Fibroblast of the conjunctiva (primary cell): Measurements from ENCODE around the gene PDK4.
A peak's percentile ranks its signal among the peaks of the same experiment; 100 is the strongest.

Experiments used
- DNase-seq: peaks from one replicate; pipeline ENCODE4 v3.0.0-alpha.2; 2010; ENCODE audit warnings: low read depth

PDK4 gene

GRCh38 chr7:95596198-95597063, at the start of gene PDK4:
Gene PDK4 (minus strand): TSS chr7:95596516. CDS start chr7:95596293, 223 bp downstream.
- DNase-seq, result peak; percentile 31

GRCh38 chr7:95642173-95642572, 45.9 kb upstream of the PDK4 start:
- no peak for DNase-seq

DNA sequence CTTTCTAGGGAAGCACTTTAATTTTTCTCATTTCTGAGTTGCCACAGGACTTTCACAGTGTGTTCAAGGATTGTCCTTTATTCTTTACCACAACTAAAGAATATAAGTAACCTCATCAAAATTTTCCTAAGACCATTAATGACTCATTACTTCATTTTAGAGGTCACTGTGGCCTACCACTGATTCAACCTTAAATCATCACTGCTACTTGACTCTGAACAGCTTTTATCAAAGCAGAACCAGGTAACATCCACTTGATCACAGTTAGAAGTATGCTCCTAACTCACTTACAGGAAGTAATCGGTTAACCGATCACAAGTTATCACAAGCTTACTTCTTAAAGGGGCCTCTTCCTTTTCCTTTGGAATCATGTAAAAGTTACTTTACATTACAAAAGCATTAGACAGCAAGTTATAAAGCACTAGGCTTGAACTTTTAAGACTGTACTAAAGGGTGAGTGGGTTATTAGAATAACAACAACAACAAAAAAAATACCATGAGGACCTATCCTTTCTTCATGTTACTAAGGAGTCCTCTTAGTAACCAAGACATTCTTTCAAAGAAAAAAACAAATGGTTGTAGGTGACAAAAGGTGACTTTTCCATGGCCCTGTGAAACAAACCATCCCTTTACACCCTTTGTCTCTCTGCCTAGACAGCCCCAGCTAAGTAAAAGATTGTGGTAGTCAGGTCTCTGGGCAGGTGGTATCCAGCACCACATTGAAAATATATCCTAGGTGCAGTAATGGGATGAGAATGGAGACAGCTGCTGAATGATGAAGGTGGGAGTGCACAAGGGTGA, 40.0 kb upstream of the PDK4 start:
- no peak for DNase-seq

GRCh38 chr7:95632609-95633008, 36.3 kb upstream of the PDK4 start:
- peak; percentile 66 for DNase-seq

DNA sequence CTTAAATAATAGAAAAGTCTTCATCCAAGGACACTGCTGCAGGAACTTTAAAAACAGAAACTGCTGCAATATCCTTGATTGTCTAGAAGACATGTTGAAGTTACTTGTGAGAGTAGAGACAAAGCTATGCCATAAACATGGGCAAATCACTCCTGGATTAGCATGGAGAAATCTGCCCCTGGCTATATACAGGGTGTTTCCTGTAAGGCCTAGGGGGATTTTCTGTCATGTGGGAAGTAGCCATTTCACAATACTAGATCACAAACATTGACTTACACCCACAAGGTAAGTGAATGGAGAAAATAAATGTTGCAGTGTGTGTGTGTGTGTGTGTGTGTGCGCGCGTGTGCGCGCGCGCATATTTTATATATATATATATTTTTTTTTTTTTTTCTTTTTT, 35.2 kb upstream of the PDK4 start:
- no peak for DNase-seq

- DNase-seq, result no peak
Measured at GRCh38 chr7:95630702-95631458, 34.6 kb upstream of the PDK4 start.

GRCh38 chr7:95628831-95629439, 32.6 kb upstream of the PDK4 start:
- peak; percentile 71 for DNase-seq

GRCh38 chr7:95623788-95624187, 27.5 kb upstream of the PDK4 start:
- no peak for DNase-seq

DNA sequence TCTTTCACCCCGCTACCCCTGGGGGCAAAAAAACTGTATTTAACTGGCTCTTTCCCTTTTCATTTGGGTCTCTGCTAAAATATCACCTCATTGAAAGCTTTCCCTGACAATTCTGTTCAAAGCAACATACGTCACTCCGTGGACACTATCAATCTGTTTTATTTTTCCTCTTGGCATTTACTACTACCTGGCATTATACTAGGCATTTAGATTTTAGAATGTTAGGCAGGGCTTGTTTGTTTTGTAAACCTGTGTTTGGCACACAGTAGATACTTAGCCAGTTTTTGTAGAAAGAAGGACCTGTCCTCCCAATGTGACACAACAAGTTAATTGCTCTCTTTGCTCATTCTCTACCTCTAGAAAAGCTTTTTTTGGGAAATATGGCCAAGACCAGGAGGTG, 26.5 kb upstream of the PDK4 start:
- no peak for DNase-seq

DNA sequence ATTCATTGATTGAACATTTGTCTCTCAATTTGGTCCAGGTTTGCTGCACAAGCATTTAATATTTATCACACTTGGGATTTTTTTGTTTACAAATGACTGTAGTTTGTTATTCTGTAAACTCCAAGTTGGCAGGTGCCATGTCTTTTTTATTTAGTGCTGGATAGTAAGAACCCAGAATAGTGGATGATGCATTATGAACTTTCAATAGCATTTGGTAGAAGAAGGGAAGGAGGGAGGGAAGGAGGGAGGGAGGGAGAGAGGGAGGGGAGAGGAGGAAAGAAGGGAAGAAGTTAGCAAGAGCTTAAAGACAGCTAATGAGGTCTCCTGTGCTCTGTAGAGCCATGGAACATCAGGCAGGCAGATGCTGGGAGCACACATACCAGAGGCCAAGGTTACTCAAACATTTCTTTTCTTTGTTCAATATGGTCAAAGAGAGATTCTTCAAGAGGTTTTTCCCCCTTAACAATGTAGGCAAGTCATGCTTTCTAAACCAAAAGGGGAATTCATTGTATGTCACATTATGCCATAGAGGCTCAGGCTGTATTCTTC, 25.8 kb upstream of the PDK4 start:
- no peak for DNase-seq

DNA sequence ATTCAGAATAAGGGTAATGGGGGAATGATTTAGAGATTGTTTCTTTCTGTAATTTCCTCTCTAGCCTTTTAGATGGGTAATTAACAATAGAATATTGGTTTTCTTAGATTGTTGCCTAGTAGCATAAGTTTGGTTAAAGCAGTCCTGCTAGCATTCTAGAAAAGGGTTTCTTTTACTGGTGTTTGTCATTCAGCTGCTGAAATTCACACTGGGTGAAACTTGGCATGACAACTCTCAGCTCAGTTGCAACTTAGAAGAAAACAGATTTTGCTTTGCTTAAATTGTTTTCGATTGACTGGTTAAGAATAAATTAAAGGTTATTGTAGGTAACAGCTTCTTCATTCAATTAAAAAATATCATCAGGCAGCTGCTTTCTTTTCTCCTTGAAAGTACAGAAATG, 25.1 kb upstream of the PDK4 start:
- no peak for DNase-seq

- DNase-seq, result no peak
Measured at GRCh38 chr7:95620631-95621030, 24.3 kb upstream of the PDK4 start.

GRCh38 chr7:95619921-95620320, 23.6 kb upstream of the PDK4 start:
- no peak for DNase-seq

DNA sequence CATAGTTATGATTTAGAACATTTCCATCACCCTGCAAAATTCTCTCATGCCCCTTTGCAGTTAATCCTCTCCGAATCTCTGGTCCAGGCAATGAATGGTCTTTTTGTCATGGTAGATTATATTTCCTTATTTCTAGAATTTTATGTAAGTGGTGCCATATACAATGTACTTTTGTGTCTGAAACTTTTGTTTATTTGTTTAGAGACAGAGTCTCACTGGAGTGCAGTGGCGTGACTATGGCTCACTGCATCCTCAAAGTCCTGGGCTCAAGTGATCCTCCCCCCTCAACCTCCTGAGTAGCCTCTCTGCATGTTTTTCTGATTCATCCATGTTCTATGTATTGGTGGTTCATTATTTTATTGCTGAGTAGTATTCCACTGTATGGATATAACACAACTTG, 23.2 kb upstream of the PDK4 start:
- no peak for DNase-seq

DNA sequence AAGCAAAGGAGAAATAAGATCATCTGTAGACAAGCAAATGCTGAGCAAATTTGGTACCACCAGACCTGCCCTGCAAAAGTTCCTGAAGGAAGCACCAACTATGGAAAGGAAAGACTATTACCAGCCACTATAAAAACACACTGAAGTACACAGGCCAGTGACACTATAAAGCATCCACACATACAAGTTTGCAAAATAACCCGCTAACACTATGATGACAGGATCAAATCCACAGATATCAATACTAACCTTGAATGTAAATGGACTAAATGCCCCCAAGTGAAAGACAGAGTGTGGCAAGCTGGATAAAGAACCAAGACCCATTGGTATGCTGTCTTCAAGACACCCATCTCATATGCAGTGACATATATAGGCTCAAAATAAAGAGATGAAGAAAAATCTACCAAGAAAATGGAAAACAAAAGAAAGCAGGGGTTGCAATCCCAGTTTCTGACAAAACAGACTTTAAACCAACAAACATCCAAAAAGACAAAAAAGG, 18.2 kb upstream of the PDK4 start:
- DNase-seq, result no peak

DNA sequence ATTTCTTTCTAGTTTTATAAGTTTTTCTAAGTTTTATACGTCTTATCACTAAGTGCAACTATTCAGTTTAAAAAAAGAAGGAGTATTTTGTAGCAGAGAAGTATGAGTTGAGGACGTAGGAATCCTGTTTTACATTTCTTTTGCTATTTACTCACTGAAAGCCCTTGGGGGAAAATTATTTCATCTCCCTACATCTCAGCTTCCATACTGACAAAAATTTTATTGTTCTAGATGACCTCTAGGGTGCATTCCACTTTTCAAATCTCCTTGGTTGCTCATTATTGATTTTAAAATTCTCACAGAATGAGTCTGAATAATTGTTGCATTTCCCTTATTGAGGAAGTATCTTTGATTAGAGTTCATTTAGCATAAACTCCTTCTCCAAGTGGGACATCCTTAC, 14.9 kb upstream of the PDK4 start:
- DNase-seq, result no peak

- no peak for DNase-seq
Measured at GRCh38 chr7:95609277-95609971, 13.1 kb upstream of the PDK4 start.

- DNase-seq, result peak; percentile 98
Measured at GRCh38 chr7:95608359-95609173, 12.2 kb upstream of the PDK4 start.

DNA sequence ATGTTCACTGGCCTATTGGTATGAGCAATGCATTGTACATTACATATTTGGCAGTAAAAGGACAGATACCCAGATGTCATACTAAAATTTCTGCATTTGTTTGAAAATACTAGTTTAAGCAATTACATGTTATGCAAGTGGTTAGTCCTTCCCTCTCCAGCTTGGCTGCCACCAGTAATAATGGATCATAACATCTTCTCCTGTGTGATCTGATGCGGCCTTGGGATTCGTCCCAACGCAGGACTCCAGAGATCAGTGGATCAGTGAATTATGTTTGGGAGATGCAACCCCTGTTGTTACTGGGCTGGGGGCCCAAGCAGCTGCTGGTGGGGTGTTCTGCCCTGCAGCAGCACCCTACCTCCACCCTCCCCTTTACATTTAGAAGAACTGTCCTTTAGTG, 11.2 kb upstream of the PDK4 start:
- DNase-seq, result no peak

GRCh38 chr7:95605275-95605674, 9.0 kb upstream of the PDK4 start:
- no peak for DNase-seq
